Right atrium auricular region (tissue), 2 donors: ENCODE results near the gene ERCC4. TPM values are rescaled to one million over a fixed set of nuclear protein-coding genes. Genes with fewer than 3 reads are reported as not detected.

Experiments
- DNase-seq: peaks from one replicate; pipeline ENCODE4 v3.0.0-alpha.2; 2019; ENCODE audit warnings: low spot score
- H3K27ac ChIP-seq, 2 donors: fragments of 200-600 bp; sonication (generic); 1 replicate in 1 of 2; 2 replicates in 1 of 2; pipeline ENCODE4 v1.5.1; 2016 to 2019
- H3K27me3 ChIP-seq, 2 donors: fragments of 200-600 bp; sonication (generic); one replicate each; pipeline versions ENCODE4 v1.5.1 to v1.6.0; 2017 to 2019
- H3K36me3 ChIP-seq: fragments of 200-600 bp; sonication (generic); one replicate; pipeline ENCODE4 v1.5.1; 2016
- H3K4me1 ChIP-seq, 2 donors: fragments of 200-600 bp; sonication (generic); one replicate each; pipeline versions ENCODE4 v1.5.1 to v1.6.0; 2017 to 2019
- H3K4me3 ChIP-seq, 2 donors: fragments of 200-600 bp; sonication (generic); 1 replicate in 1 of 2; 2 replicates in 1 of 2; pipeline ENCODE4 v1.5.1; 2017 to 2019; ENCODE audit warnings: mild to moderate bottlenecking in 1 of 2, moderate library complexity in 1 of 2
- H3K9me3 ChIP-seq, 2 donors: fragments of 200-600 bp; sonication (generic); one replicate each; pipeline ENCODE4 v1.5.1; 2019
- total RNA-seq, 2 donors: library from RNA; depleted of rRNA; stranded (reverse); fragments of >200 nt; gene quantifications; one replicate each; pipeline ENCODE4 v1.1.0, GENCODE V29; 2016
- TF ChIP-seq, protein P1 (sequence below), 2 donors: fragments of 200-600 bp; sonication (generic); IDR thresholded peaks; one replicate each; pipeline ENCODE4 v1.5.1; 2019; ENCODE audit warnings: antibody characterized with exemption in 2 of 2

ERCC4 gene
- total RNA-seq, 2 donors from 2014 or later: 7.5 to 9.4 TPM

DNA sequence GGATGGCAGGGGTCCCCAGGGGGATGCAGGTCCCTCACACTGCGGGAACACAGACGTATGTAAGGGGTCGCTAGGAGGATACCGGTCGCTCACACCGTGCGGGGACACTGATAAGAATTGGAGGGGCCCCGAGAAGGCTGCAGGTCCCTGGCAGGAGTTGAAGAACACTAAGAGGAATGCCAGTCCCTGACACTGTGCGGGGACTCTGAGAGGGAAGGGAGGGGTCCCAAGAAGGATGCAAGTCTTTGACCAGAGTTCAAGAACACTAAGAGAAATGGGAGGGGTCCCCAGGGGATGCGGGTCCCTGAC, 510 bp downstream of the ERCC4 start:
- Histone ChIP-seq H3K36me3 (peaks cover 15% of the 10 kb centered on the region), H3K27ac (peak overlapping the region; percentile 79 to 83), H3K9me3 (no peaks in the 10 kb centered on the region), H3K27me3 (no peaks in the 10 kb centered on the region), H3K4me1 (peaks cover 0 to 24% of the 10 kb centered on the region in 2 donors), H3K4me3 (peak overlapping the region; percentile 69 to 92)
- DNase-seq: no peak
- TF ChIP-seq, protein P1, sequence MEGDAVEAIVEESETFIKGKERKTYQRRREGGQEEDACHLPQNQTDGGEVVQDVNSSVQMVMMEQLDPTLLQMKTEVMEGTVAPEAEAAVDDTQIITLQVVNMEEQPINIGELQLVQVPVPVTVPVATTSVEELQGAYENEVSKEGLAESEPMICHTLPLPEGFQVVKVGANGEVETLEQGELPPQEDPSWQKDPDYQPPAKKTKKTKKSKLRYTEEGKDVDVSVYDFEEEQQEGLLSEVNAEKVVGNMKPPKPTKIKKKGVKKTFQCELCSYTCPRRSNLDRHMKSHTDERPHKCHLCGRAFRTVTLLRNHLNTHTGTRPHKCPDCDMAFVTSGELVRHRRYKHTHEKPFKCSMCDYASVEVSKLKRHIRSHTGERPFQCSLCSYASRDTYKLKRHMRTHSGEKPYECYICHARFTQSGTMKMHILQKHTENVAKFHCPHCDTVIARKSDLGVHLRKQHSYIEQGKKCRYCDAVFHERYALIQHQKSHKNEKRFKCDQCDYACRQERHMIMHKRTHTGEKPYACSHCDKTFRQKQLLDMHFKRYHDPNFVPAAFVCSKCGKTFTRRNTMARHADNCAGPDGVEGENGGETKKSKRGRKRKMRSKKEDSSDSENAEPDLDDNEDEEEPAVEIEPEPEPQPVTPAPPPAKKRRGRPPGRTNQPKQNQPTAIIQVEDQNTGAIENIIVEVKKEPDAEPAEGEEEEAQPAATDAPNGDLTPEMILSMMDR (IDR thresholded peaks at IDR 0.05): no peak

DNA sequence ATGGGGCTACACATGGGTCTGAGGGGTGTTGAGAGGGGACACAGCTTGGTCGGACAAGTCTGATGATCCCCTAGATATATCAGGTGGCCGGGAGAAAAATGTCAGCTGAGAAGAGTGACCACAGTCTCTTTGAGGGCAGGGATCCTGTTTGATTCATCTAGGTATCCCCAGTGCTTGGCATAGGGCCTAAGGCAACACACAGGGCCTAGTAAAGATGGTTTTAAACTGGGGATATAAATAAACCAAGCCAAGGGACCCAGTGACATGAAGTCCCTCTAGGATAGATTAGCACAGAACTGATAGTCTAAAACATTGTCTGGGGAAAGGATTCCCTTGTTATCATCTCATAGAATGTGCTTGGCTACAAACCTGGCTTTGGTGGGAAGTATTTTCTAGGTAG, 1.4 kb downstream of the ERCC4 start:
- H3K4me1 ChIP-seq: peaks cover 0 to 24% of the 10 kb centered on the region in 2 donors
- no peak overlapping the region for H3K4me3 ChIP-seq
- TF ChIP-seq, protein P1 (IDR thresholded peaks at IDR 0.05): no peak
- H3K9me3 ChIP-seq: no peaks in the 10 kb centered on the region
- H3K36me3 ChIP-seq: peaks cover 18% of the 10 kb centered on the region
- no peak for DNase-seq
- H3K27ac ChIP-seq: peak overlapping the region in 1 of 2 donors; percentile 79
- H3K27me3 ChIP-seq: no peaks in the 10 kb centered on the region

DNA sequence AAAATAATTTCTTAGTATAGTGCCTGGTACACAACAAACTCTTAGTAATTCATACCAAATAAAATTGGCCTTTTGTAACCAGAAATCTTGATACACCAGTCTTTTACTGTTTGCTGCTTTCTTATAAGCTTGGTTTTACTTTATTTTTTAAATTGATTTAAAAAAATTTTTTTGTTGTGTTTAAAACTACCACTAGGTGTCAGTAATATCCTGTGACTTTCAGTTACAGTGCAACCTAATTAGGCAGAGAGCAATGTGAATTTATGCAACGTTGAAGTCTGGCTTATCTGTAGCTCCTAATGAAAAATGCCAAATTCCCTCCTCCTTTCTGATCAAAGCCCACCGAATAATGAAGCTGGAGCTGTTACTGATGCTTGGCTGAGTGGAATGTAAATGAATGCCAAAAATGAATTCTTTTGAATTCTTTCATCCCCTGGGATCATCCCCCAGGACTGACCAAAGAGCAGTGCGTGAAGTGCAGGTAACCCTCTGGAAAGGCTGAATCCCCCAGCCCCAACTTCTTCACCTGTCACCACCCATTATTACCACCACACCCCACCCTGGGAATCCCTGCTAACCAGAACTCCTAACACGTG, 3.8 kb downstream of the ERCC4 start:
- no peaks in the 10 kb centered on the region for H3K27me3 ChIP-seq
- H3K9me3 ChIP-seq: no peaks in the 10 kb centered on the region
- TF ChIP-seq, protein P1 (IDR thresholded peaks at IDR 0.05): peak in 1 of 2 donors; percentile 82
- no peak overlapping the region for H3K4me3 ChIP-seq
- DNase-seq: no peak
- peaks cover 25% of the 10 kb centered on the region for H3K36me3 ChIP-seq
- peaks cover 0 to 24% of the 10 kb centered on the region in 2 donors for H3K4me1 ChIP-seq
- H3K27ac ChIP-seq: no peak overlapping the region

DNA sequence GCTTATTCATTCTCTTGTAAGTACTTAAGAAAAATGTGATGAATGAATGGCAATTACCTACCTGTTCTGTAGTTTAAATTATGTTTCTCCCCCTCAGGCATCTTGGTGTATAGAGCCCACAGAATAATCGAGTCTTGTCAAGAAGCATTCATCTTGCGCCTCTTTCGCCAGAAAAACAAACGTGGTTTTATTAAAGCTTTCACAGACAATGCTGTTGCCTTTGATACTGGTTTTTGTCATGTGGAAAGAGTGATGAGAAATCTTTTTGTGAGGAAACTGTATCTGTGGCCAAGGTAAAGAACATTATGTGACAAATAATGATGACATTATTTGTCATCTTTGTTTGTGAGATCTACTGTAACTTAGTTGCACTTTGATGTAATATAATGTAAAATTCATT, 6.5 kb downstream of the ERCC4 start:
- H3K4me3 ChIP-seq: no peak overlapping the region
- no peaks in the 10 kb centered on the region for H3K27me3 ChIP-seq
- H3K36me3 ChIP-seq: peaks cover 29% of the 10 kb centered on the region
- DNase-seq: no peak
- TF ChIP-seq, protein P1 (IDR thresholded peaks at IDR 0.05): no peak
- peaks cover 0 to 12% of the 10 kb centered on the region in 2 donors for H3K4me1 ChIP-seq
- H3K9me3 ChIP-seq: no peaks in the 10 kb centered on the region
- no peak overlapping the region for H3K27ac ChIP-seq

DNA sequence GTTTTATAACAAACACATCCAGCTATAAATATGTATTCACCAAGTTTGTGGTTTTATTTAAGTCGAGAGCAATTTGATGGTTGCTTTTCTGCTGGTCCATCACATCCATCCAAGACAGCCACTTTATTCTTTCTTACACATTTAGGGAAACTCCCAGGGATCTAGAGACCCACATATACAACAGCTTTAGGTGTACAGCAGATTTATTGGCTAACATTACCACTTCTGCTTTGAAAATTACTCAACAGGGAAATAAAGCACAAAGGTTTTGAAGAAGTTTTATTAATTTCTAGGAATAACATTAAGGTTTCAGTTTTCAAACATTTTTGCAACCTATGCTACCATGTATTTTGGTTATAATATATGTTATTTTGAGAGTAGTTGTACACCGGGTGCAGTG, 6.9 kb downstream of the ERCC4 start:
- H3K36me3 ChIP-seq: peaks cover 29% of the 10 kb centered on the region
- peaks cover 0 to 9% of the 10 kb centered on the region in 2 donors for H3K4me1 ChIP-seq
- no peak for DNase-seq
- no peak overlapping the region for H3K27ac ChIP-seq
- no peaks in the 10 kb centered on the region for H3K9me3 ChIP-seq
- TF ChIP-seq, protein P1 (IDR thresholded peaks at IDR 0.05): no peak
- H3K4me3 ChIP-seq: no peak overlapping the region
- H3K27me3 ChIP-seq: no peaks in the 10 kb centered on the region

DNA sequence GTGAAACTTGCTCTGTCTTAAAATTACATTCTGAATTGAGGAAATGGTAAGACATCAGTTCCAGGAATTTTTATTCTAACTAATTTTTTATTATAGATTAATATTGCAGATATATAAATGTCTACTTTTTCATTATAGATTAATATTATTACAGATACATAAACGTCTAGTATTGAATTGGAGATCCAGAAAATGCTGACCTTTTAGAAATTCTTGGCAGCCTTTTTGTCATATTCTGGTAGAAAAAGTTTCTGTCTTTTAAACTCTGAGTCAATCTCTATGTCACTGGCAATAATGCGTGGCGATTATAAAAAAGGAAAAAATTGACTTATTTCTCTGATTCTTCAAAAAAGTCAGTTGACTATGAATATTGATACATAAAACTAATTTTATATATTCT, 8.7 kb downstream of the ERCC4 start:
- DNase-seq: no peak
- H3K27me3 ChIP-seq: no peaks in the 10 kb centered on the region
- peaks cover 14% of the 10 kb centered on the region for H3K36me3 ChIP-seq
- H3K27ac ChIP-seq: no peak overlapping the region
- TF ChIP-seq, protein P1 (IDR thresholded peaks at IDR 0.05): no peak
- peaks cover 0 to 5% of the 10 kb centered on the region in 2 donors for H3K4me1 ChIP-seq
- no peak overlapping the region for H3K4me3 ChIP-seq
- H3K9me3 ChIP-seq: no peaks in the 10 kb centered on the region
